Body of pancreas (tissue), 4 donors: Measurements from ENCODE around the gene CTIF.

Experiments
- CTCF ChIP-seq, 7 experiments: fragments of 450-650 bp in 4 of 7; fragments of 200-600 bp in 3 of 7; sonication (generic) in 3 of 7; IDR thresholded peaks; one replicate each; pipeline ENCODE4 v1.5.1; 2016 to 2019; ENCODE audit warnings: antibody characterized with exemption in 7 of 7
- POLR2A ChIP-seq, 3 donors: fragments of 450-650 bp; IDR thresholded peaks; one replicate each; pipeline ENCODE4 v1.6.1; 2016; ENCODE audit warnings: antibody characterized with exemption in 3 of 3, mild to moderate bottlenecking in 2 of 3

- TF ChIP-seq CTCF (IDR thresholded peaks at IDR 0.05): no peak
- no peak for TF ChIP-seq POLR2A (IDR thresholded peaks at IDR 0.05)
These were observed 242.0 kb downstream of the CTIF start for GRCh38 chr18:48780913-48781162.
